GM19351 (cell line): ENCODE measurements around the gene SPDYE4.

Experiments
- ATAC-seq: cut with Tn5 transposase; IDR thresholded peaks from one replicate; pipeline ENCODE4 v1.9.1; 2021; ENCODE audit warnings: mild to moderate bottlenecking, moderate library complexity; ENCODE audit not compliant: unreplicated experiment

Gene SPDYE4

DNA sequence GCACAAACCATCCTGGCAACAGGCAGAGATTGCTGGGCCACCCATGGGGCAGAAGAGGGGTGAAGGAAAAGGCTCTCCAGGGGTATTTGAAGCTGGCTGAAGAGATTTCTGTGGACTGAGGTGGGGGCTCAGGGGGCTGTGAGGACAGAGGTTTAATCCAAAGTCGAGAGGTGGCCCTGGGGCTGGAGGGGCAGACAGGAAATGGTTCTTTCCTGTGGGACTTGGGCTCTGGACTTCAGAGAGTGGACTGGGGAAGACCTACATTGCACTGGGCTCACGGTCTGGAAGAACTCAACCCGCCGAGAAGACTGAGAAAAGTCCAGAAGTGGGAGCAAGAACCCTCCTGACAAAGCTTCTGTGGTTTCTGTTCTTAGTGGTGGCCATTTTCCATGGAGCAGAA, 16.6 kb downstream of the SPDYE4 start:
- ATAC-seq: no peak

DNA sequence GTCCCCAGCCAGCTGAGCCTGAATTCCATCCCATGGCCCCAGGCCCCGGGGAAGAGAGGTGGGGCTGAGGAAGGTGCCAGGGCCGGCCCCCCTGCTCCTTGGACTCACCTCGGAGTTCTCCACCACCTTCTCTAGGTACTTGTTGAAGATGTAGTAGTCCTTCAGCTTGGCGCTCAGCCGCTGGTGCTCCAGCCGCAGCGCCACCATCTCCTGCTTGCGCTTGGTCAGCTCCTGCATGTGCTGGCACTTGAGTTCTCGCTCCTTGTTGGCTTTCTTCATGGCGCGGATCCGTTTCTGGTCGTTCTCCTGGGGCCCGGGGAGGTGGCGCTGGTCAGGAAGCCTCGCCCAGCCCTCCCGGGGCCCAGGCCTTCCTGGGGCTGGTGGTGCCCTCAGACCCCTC, 17.0 kb downstream of the SPDYE4 start:
- ATAC-seq: no peak

DNA sequence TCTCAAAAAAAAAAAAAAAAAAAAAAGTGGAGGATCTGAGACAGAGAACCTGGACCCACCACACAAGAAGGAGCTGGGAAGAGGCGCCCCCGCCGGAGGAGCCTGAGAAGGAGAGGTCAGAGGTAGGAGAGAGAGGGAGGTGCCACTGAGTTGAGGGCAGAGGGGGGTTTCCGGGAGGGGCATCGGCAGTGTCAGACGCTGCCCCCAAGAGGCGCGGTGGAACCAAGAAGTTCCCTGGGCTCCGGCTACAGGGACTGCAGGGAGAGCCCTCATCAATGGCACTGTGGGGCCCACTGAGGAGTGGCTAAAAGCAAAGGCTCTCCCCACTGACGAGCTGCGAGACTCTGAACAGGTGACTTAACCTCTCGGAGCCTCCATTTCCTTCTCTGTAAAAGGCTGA, 17.9 kb downstream of the SPDYE4 start:
- no peak for ATAC-seq

DNA sequence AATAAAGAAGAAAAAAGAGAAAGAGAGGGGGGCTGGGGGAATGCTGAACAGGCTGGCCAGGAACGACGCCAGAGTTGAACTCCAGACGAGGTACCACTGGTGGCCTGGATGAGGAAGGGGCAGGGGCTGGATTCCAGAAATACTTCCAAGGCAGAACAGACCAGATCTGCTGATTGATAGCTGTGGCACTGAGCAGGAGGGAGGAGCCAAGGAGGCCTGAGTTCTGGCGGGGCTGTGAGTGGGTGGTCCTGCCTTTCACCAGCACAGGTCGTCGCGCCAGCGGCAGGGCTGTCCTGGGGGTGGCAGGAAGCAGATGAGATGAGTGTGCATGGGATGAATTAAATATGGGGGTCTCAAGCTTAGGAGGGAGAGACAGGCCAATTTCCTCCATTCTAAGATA, 19.2 kb downstream of the SPDYE4 start:
- ATAC-seq: no peak

DNA sequence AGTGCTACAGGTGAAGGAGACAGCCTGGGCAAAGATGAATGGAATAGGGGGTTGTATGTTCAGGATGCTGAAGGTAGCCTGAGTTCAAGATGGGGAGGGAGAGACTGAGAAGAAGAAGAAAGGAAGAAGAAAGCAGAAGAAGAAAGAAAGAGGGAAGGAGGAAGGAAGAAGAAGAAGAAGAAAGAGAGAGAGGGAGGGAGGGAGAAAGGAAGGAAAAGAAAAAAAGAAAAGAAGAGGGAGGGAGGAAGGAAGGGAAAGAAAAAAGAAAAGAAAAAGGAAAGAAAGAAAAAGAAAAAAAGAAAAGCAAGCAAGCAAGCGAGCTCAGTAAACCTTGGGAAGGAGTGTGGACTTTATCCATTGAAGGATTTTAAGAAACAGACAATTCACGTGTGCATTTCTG, 21.6 kb downstream of the SPDYE4 start:
- ATAC-seq: no peak

DNA sequence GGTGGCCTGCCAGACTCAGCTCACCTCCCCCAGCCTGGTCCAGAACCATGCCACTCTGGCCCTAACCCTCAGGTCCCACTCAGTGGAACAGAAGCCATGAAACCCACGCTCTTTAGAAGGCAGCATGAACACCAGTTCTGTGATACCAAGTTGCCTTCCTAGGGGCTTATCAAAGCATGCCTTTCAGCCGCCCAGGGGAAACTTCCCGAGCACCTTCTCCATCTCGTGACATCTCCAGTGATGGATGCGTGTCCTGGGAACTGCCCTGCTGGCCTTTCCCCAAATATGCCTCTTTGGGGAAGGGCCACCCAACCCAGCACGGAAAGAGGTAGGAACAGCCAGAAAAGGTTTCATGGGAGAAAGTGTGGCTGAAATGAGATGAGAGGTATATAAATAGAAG, 22.0 kb downstream of the SPDYE4 start:
- ATAC-seq: no peak

DNA sequence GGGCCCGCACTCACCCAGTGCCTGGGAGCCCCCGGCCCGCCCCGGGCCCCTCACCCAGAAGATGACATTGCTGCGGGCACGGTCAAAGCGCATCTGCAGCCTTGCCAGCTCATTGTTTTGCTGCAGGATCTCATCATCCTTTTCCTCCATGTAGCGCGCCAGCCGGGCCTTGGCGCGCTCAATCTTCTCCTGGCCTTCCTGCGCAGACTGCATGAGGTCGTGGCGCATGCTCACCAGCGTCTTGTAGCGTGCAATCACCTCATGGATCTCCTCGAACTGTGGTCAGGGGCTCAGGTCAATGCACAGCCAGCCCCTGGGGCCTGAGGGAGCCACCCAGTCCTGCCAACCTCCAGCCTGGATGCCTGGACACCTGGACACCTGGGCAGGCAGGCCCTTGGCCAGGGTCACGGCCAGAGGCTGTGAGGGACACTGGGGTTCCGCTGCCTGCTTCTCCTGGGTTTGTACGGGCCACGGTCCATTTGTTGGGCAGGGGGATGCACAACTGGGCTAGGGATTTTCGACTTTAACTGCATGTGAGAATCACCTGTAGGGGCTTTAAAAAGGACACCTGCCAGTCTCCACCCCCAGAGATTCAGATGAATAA, 22.9 kb downstream of the SPDYE4 start:
- no peak for ATAC-seq

DNA sequence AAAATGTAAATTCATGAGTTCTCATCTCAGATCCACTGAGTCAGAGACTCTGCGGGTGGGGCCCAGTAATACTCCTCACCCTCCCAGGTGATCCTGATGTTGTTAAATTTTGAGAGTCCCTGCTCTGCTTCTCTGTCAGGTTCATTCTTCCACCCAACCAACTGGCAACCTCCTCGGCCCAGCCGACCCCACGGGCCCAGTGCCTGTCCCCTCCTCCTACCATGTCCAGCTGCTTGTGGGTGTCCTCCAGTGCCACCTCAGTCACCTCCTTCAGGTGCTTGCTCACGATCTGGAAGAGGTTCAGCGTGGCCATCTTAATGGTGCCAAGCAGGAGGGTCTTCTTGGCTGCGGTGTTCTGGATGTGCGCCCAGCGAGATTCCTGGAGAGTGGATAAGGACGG, 23.5 kb downstream of the SPDYE4 start:
- ATAC-seq: no peak

DNA sequence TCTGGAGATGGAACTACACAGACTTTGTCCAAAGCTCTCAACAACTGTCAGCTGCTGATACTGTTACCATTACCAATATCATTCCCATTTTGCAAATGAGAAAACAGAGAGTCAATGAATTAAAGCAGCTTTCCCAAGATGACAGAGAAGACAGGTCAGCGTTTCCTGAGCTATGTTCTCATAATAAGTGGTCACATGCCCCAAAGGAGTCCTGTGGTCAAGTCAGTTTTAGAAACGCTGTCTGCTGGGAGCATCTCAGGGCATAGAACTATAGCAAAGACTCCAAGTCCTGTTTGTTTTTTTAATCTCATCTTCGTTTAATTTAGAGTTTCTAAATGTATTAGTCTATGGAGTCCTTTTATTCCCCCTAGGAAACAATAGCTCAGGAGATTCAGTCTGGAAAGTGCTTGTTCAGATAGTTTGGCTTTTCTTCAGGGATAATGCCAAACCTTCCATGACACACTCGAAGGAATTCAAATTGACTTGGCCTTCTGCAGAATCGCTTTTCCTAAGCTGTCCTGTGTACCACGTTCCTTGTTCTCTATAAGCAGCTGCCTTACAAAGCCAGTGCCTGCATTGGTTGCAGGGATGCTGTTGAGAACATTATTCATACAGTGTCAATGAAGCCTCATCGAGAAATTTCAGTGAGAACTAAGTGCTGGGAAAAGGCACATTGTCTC, 25.8 kb downstream of the SPDYE4 start:
- no peak for ATAC-seq

DNA sequence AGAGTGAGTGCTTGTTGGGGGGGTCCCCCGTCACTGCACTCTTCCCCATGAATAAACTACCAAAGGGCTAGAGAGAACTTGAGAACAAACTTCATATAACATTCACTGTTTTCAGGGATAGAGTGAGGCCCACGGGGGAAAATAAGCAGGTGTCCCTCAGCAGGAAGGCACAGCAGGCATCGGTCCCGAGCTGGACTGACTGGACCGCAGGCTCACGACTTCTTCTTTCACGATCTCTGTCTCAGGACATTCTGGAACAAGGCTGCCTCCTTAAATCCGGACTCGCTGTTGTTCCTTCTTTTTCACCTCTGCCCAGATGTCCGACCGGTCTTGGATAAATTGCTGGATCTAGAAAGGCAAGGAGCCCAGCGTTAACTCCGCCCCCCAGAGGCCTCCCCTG, 28.5 kb downstream of the SPDYE4 start:
- no peak for ATAC-seq

DNA sequence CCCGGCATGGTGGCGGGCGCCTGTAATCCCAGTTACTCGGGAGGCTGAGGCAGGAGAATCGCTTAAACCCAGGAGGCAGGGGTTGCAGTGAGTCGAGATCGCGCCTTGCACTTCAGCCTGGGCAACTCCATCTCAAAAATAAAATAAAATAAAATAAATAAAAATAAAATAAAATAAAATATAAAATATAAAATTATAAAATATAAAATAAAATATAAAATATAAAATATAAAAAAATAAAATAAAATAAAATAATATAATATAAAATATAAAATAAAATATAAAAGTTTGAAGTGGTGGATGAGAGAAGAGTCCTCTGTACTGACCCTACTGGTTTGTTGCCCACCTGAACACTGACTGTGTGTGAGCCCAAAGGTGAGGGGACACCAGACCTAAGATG, 28.9 kb downstream of the SPDYE4 start:
- ATAC-seq: no peak

DNA sequence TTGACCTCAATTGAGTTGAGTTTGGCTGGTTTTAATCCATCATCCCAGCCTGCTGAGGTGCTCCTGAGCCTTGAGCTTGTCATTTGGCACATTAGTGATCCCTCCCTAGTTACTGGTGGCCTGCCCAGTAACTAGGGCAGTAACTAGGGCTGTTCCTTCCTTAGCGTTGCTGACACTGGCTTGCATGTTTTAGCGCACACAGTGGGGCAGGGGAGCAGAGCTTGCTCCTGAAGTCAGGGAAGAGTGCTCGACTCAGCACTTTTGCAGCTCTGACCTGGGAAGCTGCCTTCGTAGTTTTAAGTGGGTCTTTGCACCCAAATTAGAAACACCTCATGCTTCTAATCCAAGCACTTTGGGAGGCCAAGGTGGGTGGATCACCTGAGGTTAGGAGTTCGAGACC, 29.4 kb downstream of the SPDYE4 start:
- no peak for ATAC-seq

DNA sequence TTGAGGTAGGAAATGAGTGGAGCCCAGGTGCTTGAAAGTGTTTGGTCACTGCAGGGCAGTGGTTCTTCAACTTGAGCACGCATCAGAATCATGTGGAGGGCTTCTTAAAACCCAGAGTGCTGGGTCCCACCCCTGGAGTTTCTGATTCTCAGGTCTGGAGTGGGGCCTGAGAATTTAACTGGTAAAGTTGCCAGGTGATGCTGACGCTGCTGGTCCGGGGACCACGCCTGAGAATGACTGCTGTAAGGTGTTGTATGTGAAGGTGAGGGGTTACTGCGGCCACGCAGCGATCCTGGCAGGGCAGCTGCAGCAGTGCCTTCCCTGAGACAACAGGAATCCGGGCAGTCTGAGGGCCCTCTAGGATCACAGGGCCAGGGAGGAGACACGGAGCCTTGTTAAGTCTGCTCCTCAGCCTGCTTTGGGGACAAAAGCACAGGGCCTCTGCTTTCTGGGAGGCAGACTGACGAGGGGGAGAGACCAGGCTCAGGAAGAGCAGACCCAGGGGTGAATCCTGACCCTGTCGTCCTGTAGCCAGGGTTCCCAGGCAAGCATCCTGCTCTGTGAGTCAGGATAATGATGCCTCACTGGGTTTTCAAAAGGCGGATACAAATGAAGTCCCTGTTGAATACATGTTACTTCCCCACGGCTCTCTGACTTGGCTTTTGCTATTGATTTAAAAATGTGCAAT, 30.0 kb downstream of the SPDYE4 start:
- no peak for ATAC-seq

DNA sequence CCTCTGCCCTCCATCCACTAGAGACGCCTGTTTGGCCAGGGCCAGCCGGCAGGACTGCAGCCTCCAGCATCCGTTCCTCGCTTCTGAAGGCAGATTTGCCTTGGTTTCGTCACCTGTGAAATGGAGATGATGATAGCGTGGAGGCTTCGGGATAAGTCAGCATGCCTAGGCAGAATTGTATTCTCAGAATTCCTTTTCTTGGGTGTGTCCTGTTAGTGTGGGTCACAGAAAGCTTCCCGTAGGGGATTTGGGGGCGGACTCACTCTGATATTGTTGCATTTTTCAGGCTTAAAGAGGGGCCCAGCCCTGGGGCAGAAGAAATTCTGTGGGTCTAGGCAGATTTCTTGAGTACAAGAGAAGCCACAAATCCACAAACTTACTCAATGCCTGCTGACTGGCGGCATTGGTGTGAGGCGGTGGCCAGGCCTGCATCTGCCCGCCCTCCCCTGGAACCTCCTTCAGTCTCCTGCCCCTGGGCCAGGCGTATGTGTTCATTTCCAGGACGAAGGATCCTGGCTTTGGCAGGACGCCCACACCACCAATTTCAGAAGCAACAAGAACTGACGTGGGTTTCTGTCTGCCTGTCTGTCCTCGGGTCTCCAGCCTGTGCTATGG, 31.3 kb downstream of the SPDYE4 start:
- no peak for ATAC-seq

DNA sequence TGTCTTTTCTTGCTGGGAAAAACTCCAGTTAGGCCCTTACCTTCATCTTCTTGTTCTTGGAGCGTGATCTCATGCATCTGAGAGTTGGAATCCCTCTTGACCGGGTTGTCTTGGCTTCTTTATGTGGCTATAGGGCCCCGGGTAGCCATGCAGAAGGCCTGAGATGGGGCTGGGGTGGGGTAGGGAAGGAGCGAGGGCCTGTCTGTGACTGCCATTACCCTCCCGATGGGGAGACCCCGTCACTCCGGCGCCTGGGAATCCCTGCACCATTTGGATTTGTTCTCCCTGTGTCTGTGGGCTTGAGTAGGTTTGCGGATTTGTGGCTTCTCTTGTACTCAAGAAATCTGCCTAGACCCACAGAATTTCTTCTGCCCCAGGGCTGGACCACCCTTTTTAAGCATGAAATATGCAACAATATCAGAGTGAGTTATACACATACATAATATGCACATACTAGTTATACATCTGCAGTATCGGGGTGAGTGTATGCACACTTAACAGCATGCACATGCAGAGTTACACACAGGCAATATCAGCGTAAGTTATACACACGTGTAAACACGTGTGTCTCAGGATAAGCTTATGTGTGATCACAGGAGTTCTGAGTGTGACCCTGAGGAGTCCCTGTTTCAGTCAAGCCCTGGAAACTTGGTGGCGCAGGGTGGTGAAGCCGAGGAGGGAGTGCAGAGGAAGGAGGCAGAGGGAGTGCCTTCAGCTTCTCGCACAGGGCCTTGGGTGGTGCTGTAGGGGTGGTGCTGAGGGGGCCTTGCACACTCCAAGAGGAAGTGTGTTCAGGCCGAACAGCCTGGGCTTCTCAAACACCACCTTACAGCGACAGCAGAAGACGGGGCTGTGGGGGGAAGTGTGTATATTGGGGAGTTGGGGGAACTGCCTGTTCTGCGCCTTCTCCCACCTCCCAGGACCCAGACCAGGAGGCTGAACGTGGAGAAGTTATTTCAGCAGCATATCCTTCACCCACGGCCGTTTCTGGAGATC, 32.2 kb downstream of the SPDYE4 start:
- no peak for ATAC-seq

DNA sequence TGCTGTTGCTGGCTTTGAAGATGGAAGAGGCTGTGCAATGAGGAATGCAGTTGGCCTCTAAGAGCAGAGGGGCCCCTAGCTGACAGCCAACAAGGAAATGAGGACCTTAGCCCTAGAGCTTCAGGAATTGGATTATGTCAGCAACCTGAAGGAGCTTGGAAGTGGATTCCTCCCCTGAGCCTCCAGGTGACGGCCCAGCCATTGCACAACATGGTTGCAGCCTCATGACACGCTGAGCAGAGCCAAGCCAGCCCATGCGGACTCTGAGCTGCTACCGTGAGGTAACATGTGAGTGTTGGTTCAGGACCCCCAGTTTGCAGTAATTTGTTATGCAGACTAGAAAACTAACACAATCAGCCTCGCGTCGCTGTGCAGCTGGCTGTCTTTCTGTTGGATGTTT, 33.9 kb downstream of the SPDYE4 start:
- no peak for ATAC-seq

DNA sequence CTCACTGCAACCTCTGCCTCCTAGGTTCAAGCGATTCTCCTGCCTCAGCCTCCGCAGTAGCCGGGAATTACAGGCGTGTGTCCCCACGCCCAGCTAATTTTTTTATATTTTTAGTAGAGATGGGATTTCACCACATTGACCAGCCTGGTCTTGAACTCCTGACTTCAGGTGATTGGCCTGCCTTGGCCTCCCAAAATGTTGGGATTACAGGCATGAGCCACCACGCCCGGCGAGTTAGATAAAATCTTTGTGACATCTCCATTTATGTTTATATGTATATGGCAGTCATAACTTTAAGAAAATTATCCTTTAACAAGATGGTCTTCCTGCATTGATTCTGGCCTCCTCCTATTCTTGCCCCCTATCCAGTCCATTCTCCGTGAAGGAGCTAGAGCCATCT, 37.8 kb downstream of the SPDYE4 start:
- no peak for ATAC-seq

DNA sequence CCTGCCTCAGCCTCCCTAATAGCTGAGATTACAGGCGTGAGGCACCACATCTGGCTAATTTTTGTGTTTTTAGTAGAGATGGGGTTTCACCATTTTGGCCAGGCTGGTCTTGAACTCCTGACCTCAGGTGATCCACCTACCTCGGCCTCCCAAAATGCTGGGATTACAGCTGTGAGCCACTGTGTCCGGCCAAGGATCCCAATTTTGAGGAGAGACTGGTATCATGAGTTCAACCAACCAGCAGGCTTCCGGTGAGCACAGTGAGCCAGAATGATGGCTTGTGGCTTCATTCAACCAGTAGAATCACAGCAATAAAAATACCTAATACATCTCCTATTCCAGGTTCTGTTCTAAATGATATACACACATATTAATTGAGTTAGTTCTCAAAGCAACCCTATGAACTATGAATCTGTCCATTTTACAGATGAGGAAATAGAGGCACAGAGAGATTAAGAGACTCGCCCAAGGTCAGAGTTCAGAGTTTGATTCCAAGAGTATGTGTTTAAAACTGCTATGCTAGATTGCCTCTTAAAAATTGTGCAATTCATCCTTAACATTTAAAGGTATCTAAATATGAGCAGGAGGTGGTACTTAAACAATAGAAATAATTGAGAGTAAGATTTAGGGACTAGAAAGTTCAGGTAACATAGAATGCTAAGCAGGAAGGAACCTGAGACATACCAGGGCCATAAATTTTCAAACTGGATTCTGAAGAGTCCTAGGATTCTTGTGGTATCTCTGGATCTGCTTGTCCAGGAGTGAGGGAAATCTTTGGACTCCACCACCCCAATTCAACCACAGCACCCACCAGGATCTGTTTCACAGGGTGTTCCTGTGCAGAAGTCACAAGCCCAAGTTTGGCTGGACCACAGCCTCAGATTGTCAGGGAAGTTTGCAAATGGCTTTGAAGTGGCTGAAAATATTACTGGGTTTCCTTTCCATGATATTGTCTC, 38.8 kb downstream of the SPDYE4 start:
- no peak for ATAC-seq

DNA sequence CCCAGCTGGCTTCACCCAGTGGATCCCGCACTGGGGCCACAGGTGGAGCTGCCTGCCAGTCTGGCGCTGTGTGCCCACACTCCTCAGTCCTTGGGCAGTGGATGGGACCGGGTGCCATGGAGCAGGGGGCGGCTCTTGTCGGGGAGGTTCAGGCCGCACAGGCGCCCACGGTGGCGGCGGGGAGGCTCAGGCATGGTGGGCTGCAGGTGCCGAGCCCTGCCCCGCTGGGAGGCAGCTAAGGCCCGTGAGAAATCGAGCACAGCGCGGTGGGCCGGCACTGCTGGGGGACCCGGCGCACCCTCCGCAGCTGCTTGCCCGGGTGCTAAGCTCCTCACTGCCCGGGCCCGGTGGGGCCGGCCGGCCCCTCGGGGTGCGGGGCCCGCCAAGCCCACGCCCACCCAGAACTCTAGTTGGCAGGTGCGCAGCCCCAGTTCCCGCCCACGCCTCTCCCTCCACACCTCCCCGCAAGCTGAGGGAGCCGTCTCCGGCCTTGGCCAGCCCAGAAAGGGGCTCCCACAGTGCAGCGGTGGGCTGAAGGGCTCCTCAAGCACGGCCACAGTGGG, 40.3 kb downstream of the SPDYE4 start:
- ATAC-seq: no peak
